ENCODE measurements around the gene CAMKK1. TPM values are rescaled to one million over a fixed set of nuclear protein-coding genes. Genes with fewer than 3 reads are reported as not detected.
A peak's percentile ranks its signal among the peaks of the same experiment; 100 is the strongest.

Gene CAMKK1
- total RNA-seq, 1 donor from 2014 or later, result 3.6 TPM

- Histone ChIP-seq H3K36me3 (no peaks in the 10 kb centered on the region), H3K27ac (no peak overlapping the region), H3K4me1 (peaks cover 0 to 4% of the 10 kb centered on the region in 2 donors), H3K4me3 (no peak overlapping the region), H3K27me3 (no peaks in the 10 kb centered on the region), H3K9me3 (no peaks in the 10 kb centered on the region)
- no peak for DNase-seq (ENCODE audit: low spot score in 2 of 2)
- no peak for TF ChIP-seq CTCF (IDR thresholded peaks at IDR 0.05)
- intact Hi-C loops (cut with DNase I), result loop anchor here (5.0 kb wide), 1 partner anchor 44 kb away; no protein-coding TSS in a partner anchor
Observed at GRCh38 chr17:3911271-3912053, 18.6 kb upstream of the CAMKK1 start.

- H3K4me3 ChIP-seq, result no peak overlapping the region
- H3K9me3 ChIP-seq, result no peaks in the 10 kb centered on the region
- peaks cover 0 to 3% of the 10 kb centered on the region in 2 donors for H3K4me1 ChIP-seq
- no peaks in the 10 kb centered on the region for H3K36me3 ChIP-seq
- no peaks in the 10 kb centered on the region for H3K27me3 ChIP-seq
- intact Hi-C loops (cut with DNase I), result loop anchor here (5.0 kb wide), 1 partner anchor 43 kb away; no protein-coding TSS in a partner anchor
- no peak for TF ChIP-seq CTCF (IDR thresholded peaks at IDR 0.05)
- no peak for DNase-seq (ENCODE audit: low spot score in 2 of 2)
- H3K27ac ChIP-seq, result no peak overlapping the region
Observed at GRCh38 chr17:3910420-3911270, 17.8 kb upstream of the CAMKK1 start.

GRCh38 chr17:3909257-3909656, 16.4 kb upstream of the CAMKK1 start:
- H3K27me3 ChIP-seq, result no peaks in the 10 kb centered on the region
- no peaks in the 10 kb centered on the region for H3K9me3 ChIP-seq
- no peak for TF ChIP-seq CTCF (IDR thresholded peaks at IDR 0.05)
- no peak overlapping the region for H3K27ac ChIP-seq
- no peak overlapping the region for H3K4me3 ChIP-seq
- no peaks in the 10 kb centered on the region for H3K36me3 ChIP-seq
- peaks cover 0 to 3% of the 10 kb centered on the region in 2 donors for H3K4me1 ChIP-seq
- DNase-seq (ENCODE audit: low spot score in 2 of 2), result no peak
- intact Hi-C loops (cut with DNase I), result no loop called here

- intact Hi-C loops (cut with DNase I), result no loop called here
- Histone ChIP-seq H3K27me3 (no peaks in the 10 kb centered on the region), H3K4me3 (no peak overlapping the region), H3K27ac (no peak overlapping the region), H3K9me3 (no peaks in the 10 kb centered on the region), H3K36me3 (no peaks in the 10 kb centered on the region), H3K4me1 (no peaks in the 10 kb centered on the region)
- DNase-seq (ENCODE audit: low spot score in 2 of 2), result no peak
- TF ChIP-seq CTCF (IDR thresholded peaks at IDR 0.05), result peak in 2 of 3 experiments; percentile 25 to 28
Observed at GRCh38 chr17:3907483-3908216, 14.8 kb upstream of the CAMKK1 start.

- no peak for TF ChIP-seq CTCF (IDR thresholded peaks at IDR 0.05)
- Histone ChIP-seq H3K27me3 (no peaks in the 10 kb centered on the region), H3K9me3 (no peaks in the 10 kb centered on the region), H3K4me1 (no peaks in the 10 kb centered on the region), H3K27ac (no peak overlapping the region), H3K4me3 (no peak overlapping the region), H3K36me3 (no peaks in the 10 kb centered on the region)
- DNase-seq (ENCODE audit: low spot score in 2 of 2), result no peak
- intact Hi-C loops (cut with DNase I), result no loop called here
Observed at GRCh38 chr17:3906881-3907280, 14.0 kb upstream of the CAMKK1 start.
